Dermis blood vessel endothelial cell (primary cell): ENCODE data around the gene MRPS15. TPM values are rescaled to one million over a fixed set of nuclear protein-coding genes. Genes with fewer than 3 reads are reported as not detected.

Experiments
- DNase-seq: peaks from one replicate; pipeline ENCODE4 v3.0.0; 2010
- total RNA-seq: library from RNA; depleted of rRNA; stranded (reverse); fragments of >200 nt; gene quantifications from 2 replicates; pipeline ENCODE4 v1.2.3, GENCODE V29; 2014

The MRPS15 gene
- total RNA-seq, 1 donor from 2014 or later: 88.7 TPM

DNA sequence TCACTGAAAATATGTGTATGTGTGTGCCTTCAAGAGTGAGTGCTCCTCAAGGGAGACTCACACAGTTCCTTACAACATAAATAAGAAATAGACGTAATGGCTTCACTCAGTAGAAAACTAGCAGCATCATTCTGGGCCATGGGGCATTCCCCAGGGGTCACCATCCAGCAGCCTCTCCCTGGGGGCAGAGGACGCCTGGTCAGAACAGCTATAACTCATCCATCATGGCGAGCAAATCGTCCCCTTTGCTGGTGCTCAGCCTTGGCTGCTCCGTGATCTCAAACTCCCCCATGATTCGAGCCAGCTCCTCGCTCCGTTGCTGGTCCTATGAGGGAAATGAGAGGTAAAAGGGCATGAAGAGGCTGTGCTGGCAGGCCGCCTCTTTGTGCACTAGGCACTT, 46.3 kb downstream of the MRPS15 start:
- DNase-seq: no peak

DNA sequence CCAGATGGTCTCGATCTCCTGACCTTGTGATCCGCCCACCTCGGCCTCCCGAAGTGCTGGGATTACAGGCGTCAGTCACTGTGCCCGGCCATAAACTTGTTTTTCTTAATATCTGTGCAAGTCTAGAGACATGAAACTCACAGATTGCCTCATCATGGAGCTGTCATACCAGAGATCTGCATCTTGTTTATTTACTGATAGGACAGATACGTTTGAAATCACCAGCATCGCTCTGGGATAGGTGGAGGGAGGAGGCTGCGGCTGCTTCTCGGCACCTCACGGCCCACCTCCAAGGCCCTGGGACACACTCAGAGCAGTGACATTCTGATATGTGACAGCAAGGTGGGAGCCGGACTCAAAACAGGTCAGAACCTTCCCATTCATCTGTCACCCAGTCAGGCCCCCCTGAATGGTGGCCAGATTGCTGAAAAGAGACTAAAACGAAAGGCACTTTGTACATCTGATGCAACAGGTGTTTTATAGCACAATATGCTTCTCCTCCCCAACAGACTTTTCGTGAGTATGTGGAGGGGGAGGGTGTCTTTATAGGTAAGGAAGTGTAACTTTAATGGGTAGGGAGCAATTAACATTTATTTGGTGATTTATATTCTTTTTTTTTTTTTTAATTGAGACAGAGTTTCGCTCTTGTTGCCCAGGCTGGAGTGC, 48.4 kb downstream of the MRPS15 start:
- no peak for DNase-seq

DNA sequence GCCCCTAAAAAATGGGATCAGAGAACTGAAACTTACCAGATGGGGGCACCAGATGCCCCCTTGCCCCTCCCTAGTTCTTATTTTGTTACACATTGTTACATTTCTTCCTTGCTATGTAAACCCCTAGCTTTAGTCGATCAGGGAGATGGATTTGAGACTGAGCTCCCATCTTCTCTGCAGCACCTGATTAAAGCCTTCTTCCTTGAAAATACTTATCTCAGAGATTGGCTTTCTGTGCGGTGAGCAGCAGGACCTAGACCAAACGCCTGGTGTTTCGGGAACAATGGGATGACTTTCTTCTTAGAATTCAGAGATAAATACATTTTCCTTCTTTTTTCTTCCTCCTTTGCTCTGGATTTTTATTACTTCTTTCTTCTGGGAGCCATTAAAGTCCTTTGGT, 49.8 kb downstream of the MRPS15 start:
- DNase-seq: no peak

DNA sequence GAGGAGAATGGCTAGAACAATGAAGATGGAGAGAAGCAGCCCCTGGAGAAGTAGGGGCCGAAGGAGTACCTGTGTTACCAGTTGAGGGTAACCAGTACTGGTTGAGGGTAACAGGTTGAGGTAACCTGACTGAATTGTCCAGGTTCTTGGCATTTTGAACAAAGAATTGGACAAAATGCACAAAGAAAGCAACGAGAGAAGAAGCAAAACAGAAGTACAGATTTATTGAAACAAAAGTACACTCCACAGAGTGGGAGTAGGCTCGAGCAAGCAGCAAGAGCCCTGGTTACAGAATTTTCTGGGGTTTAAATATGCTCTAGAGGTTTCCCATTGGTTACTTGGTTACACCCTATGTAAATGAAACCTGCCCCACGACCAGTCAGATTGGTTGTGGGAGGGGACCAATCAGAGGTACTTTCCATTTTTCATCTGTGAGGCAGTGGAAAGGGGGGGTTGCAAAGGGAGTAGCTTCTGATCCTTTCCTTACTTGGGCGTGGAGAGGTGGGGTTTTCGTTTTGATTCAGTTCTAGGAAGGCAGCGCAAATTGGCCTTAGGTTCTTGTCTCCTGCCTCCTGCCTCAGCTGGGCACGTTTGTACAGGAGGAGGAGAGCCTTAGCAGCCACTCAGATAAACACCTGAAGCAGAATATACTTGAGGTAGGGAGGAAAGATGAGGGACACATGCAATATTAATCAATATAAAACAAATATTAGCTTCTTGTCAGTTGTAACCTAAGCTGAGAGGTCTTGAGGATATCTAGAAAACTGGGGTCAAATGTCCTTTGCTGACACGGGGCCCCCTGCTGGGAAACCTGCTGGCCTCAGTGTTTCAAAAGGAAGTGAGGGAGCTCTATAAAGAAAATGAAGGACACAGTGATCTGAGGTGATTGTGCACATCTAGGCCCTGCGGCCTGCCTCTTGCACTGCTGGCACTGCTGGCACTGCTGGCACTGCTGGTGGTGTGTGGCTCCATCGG, 52.2 kb downstream of the MRPS15 start:
- DNase-seq: peak; percentile 60

DNA sequence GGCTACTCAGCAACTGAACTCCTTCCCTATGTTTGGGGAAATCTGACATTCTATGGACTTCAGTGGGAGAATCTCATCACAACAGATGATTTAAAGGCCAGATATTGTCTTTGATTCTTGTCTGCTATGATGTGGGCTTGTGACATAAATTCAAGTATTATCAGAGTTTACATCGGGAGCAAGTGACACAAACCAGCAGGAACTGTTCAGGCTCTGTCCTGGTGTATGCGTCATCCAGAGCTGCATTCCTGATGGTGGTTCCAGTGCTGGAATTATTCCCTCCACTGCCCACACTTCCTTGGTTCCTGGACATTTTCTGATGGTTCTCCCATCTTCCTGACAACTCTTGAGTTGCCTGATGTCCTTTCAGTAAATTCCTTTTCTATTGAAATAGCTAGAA, 55.7 kb downstream of the MRPS15 start:
- DNase-seq: no peak

DNA sequence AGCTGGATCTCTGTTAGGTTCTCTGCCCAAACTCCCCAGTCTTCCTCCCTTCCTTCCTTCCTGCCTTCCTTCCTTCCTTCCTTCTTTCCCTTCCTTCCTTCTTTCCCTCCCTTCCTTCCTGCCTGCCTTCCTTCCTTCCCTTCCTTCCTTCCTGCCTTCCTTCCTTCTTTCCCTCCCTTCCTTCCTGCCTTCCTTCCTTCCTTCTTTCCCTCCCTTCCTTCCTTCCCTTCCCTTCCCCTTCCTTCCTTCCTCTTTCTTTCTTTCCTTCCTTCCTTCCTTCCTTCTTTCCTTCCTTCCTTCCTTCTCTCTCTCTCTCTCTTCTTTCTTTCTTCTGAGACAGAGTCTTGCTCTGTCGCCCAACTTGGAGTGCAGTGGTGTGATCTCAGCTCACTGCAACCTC, 57.7 kb downstream of the MRPS15 start:
- DNase-seq: no peak

Other genes with a start within 250 kb of the MRPS15 start
- gene THRAP3, start 239.9 kb downstream of the MRPS15 start, total RNA-seq: 96.0 and 151 TPM in 2 replicates
- gene SH3D21, start 158.0 kb downstream of the MRPS15 start, total RNA-seq: 0.74 and 1.5 TPM in 2 replicates
- gene EVA1B, start 140.7 kb downstream of the MRPS15 start, total RNA-seq: 105 and 192 TPM in 2 replicates
- 20.4 and 57.0 TPM in 2 replicates for gene STK40, start 78.5 kb downstream of the MRPS15 start, total RNA-seq
- 9.9 and 13.0 TPM in 2 replicates for gene LSM10, start 66.5 kb downstream of the MRPS15 start, total RNA-seq
- gene OSCP1, start 13.9 kb downstream of the MRPS15 start, total RNA-seq: 3.5 and 6.5 TPM in 2 replicates
- not detected in 2 replicates for gene CSF3R, start 18.5 kb upstream of the MRPS15 start, total RNA-seq